Activated CD4-positive, alpha-beta T cell treated with anti-CD3 and anti-CD28 coated beads, Interleukin-2, Interleukin-4, amounts not matched to agents 100 ng/mL and 50 ng/mL, durations not matched to agents 16 hours and 8 hours (primary cell): ENCODE results near the gene PDE3B.
"Not testable (repeated sequence)": the region's sequence is repeated elsewhere in the genome, so short reads cannot be mapped to it uniquely, and the experiment has no call there.

Experiments
- DNase-seq: peaks from one replicate; pipeline ENCODE4 v3.0.0-alpha.2; 2020; ENCODE audit warnings: low spot score

Gene PDE3B

GRCh38 chr11:14678350-14678749 is 34.7 kb downstream of the PDE3B start:
- no peak for DNase-seq

GRCh38 chr11:14679662-14680061 is 36.1 kb downstream of the PDE3B start:
- no peak for DNase-seq

- DNase-seq = not testable (repeated sequence)
These were observed 40.8 kb downstream of the PDE3B start for GRCh38 chr11:14684234-14684915.

- DNase-seq = no peak
These were observed 43.9 kb downstream of the PDE3B start for GRCh38 chr11:14687456-14687855.

GRCh38 chr11:14687943-14688627 is 44.5 kb downstream of the PDE3B start:
- no peak for DNase-seq

- DNase-seq = not testable (repeated sequence)
These were observed 52.1 kb downstream of the PDE3B start for GRCh38 chr11:14695656-14696055.

GRCh38 chr11:14698771-14699170 is 55.2 kb downstream of the PDE3B start:
- no peak for DNase-seq

- DNase-seq = no peak
These were observed 57.0 kb downstream of the PDE3B start for GRCh38 chr11:14700593-14700992.

- no peak for DNase-seq
These were observed 59.2 kb downstream of the PDE3B start for GRCh38 chr11:14702760-14703159.

GRCh38 chr11:14703731-14704130 is 60.1 kb downstream of the PDE3B start:
- DNase-seq = no peak

- no peak for DNase-seq
These were observed 61.5 kb downstream of the PDE3B start for GRCh38 chr11:14705067-14705466.

GRCh38 chr11:14713496-14714244 is 70.1 kb downstream of the PDE3B start:
- DNase-seq = no peak

GRCh38 chr11:14715669-14716068 is 72.1 kb downstream of the PDE3B start:
- DNase-seq = not testable (repeated sequence)

- DNase-seq = no peak
These were observed 78.9 kb downstream of the PDE3B start for GRCh38 chr11:14722496-14722895.

- DNase-seq = no peak
These were observed 81.5 kb downstream of the PDE3B start for GRCh38 chr11:14725150-14725549.

- DNase-seq = no peak
These were observed 83.6 kb downstream of the PDE3B start for GRCh38 chr11:14727215-14727614.

- DNase-seq = no peak
These were observed 84.1 kb downstream of the PDE3B start for GRCh38 chr11:14727746-14728145.

- DNase-seq = not testable (repeated sequence)
These were observed 96.9 kb downstream of the PDE3B start for GRCh38 chr11:14740539-14740938.

GRCh38 chr11:14741195-14741594 is 97.6 kb downstream of the PDE3B start:
- no peak for DNase-seq

- DNase-seq = no peak
These were observed 99.4 kb downstream of the PDE3B start for GRCh38 chr11:14742849-14743559.

- not testable (repeated sequence) for DNase-seq
These were observed 100.1 kb downstream of the PDE3B start for GRCh38 chr11:14743667-14744066.

- no peak for DNase-seq
These were observed 103.3 kb downstream of the PDE3B start for GRCh38 chr11:14746857-14747395.
